Stimulated activated CD8-positive, alpha-beta memory T cell treated with anti-CD3 and anti-CD28 coated beads, Interleukin-4, amount 100 ng/mL, for 1 hour (primary cell): ENCODE results near the gene BCAS1.

Experiments
- DNase-seq, 2 donors: peaks; one replicate each; pipeline ENCODE4 v3.0.0-alpha.2; 2020; ENCODE audit warnings: low read depth in 2 of 2, low spot score in 1 of 2

Gene BCAS1

GRCh38 chr20:53964501-53965253 is 105.7 kb downstream of the BCAS1 start:
- no peak for DNase-seq

- no peak for DNase-seq
Measured at GRCh38 chr20:53964067-53964466, 106.3 kb downstream of the BCAS1 start.

DNA sequence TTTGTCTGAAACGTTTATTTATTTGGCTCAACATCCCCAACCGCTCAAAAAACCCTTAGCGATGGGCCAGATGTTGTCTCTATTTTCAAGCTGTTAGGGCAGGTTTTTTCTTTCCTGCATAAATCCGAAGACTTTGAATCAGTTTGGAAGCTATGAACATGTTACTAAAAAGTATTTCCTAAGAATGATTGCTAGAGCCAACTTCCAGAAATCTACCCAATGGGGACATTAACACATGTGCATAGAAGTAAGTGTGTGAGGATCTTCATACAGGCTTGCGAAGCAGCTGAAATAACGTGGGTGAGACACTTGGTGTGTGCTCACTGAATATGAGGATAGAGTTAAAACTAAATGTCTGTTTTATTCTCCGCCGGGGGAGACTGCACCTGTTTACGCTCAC is 106.8 kb downstream of the BCAS1 start:
- no peak for DNase-seq

DNA sequence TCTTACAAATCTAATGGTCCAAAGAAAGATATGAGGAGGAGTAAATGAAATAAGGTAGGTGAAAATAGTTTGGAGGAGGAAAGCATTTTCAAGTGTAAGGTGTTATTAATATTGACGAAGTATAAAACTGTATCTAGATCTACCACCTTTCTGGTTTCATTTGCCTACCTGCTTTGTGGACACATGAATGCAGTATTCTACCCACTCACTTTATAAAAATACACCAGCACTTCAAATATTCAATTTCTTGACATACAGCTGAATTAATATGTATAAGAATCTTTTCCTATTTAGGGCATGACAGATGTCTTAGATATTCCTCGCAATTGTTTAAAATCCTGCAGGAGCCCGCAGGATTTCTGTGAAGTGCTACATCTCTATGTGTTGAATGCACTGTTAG is 108.0 kb downstream of the BCAS1 start:
- DNase-seq = no peak

GRCh38 chr20:53961527-53961926 is 108.9 kb downstream of the BCAS1 start:
- DNase-seq = no peak

GRCh38 chr20:53960579-53961272 is 109.7 kb downstream of the BCAS1 start:
- no peak for DNase-seq

GRCh38 chr20:53959911-53960578 is 110.3 kb downstream of the BCAS1 start:
- DNase-seq = no peak

DNA sequence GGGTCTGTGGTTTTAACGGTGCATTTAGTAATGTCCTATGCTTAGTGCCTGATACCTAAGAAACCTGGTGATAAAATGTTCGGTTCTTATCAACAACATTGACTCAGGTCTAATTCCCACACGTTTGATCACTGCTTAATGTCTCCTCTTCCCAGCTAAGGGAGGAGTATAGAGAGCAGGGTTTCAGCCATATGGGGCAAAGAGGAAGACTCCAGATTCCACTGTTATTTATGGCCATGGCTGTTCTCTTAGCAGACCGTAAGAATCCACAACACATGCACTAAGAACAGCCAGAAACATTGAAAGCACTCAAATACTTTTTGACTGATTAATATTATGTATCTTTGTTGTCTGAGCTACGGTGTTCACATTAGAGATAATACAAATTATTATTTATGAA is 112.1 kb downstream of the BCAS1 start:
- no peak for DNase-seq

- no peak for DNase-seq
Measured at GRCh38 chr20:53957451-53958172, 112.8 kb downstream of the BCAS1 start.

DNA sequence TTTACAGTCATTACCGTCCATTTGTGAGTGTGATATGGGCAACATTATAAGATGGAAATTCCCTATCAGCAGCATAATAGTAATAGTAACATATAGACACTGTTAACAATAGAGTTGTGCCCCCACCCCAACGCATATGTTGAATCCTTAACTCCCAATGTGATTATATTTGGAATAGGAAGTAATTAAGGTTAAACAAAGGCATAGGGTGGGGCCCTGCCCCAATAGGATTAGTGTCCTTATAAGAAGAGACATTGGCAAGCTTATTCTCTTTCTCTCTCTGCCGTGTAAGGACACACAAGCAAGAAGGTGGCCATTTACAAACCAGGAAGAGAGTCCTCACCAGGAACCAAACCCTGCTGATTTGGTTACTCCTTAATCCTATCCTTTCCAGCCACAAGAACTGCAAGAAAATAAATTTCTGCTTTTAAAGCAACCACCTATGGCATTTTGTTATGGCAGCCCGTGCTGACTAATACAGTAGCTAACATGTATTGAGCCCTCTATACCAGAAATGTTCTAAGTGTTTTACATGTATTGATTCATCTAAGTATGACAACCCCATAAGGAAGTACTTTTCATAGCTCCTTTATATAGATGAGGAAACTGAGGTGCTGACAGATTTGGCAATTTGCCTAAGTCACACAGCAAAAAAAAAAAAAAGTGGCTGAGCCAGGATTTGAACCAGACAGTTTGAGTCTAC is 114.2 kb downstream of the BCAS1 start:
- DNase-seq = no peak

GRCh38 chr20:53954723-53955658 is 115.4 kb downstream of the BCAS1 start:
- DNase-seq = no peak

- DNase-seq = no peak
Measured at GRCh38 chr20:53952528-53953096, 117.8 kb downstream of the BCAS1 start.

- DNase-seq = no peak
Measured at GRCh38 chr20:53950578-53950977, 119.8 kb downstream of the BCAS1 start.

DNA sequence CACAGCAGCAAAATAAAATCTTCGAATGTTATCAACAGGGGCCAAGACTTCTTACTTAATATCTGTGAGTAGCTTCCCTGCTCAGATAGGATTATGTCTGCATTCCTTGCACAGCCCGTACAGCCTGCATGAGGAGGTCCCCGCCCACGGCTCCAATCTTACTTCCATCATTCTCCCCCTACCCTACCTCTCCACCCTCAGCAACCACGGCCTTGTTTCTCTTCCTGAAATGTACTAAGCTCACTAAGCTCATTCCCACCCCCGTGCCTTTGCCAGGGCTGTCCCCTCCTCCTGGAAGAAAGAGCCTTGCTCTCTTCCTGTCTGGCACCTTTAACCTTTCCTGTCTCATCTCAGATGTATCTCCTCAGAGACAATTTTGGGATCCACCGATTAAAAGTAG is 120.4 kb downstream of the BCAS1 start:
- DNase-seq = no peak

DNA sequence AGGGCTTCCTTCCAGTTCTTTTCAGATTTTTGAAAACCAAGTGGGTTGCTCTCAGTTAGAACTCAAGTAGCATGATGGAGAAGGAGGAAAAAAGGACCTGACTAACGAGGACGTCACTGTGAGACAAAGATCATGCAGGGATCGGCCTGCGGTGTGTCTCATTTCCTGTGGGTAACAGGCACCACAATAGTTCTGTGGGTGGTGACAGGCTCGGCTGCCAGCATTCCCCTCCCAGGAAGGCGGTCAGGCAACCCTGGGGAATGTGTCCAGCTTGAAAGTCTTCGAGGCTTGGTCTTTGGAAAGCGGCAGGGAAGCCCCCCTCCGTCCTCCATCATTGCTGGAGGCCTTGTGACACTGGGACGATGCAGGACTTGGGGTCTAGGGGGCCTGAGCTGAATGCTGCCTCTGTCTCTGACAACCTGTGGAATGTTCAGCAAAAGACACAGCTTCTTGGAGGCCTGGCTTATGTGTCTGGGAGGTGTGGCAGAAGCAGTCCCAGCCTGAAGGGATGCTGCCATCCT is 121.0 kb downstream of the BCAS1 start:
- DNase-seq = peak; percentile 47 to 55

- no peak for DNase-seq
Measured at GRCh38 chr20:53948383-53949318, 121.7 kb downstream of the BCAS1 start.

- DNase-seq = no peak
Measured at GRCh38 chr20:53947501-53948195, 122.7 kb downstream of the BCAS1 start.

- DNase-seq = no peak
Measured at GRCh38 chr20:53946106-53946505, 124.3 kb downstream of the BCAS1 start.
